Neuronal stem cell (in vitro differentiated cells): Measurements from ENCODE around the gene MAGEB16. TPM values are rescaled to one million over a fixed set of nuclear protein-coding genes. Genes with fewer than 3 reads are reported as not detected.

Experiments used
- DNase-seq: peaks from one replicate; pipeline ENCODE4 v3.0.0-alpha.2; 2013; ENCODE audit warnings: low spot score
- H2AFZ ChIP-seq: one replicate; pipeline ENCODE4 v1.6.1; 2013; ENCODE audit warnings: mild to moderate bottlenecking, low read length, inconsistent platforms
- H2AK5ac ChIP-seq: 2 replicates; pipeline ENCODE4 v1.6.1; 2013; ENCODE audit warnings: low read depth, mild to moderate bottlenecking, inconsistent platforms, low read length, moderate library complexity, mixed read lengths
- H2BK120ac ChIP-seq: 2 replicates; pipeline ENCODE4 v1.6.1; 2013; ENCODE audit warnings: low read depth, mild to moderate bottlenecking, inconsistent platforms, low read length, moderate library complexity, mixed read lengths
- H2BK12ac ChIP-seq: one replicate; pipeline ENCODE4 v1.6.1; 2013; ENCODE audit warnings: low read length, inconsistent platforms
- H2BK15ac ChIP-seq: 2 replicates; pipeline ENCODE4 v1.6.1; 2013; ENCODE audit warnings: mild to moderate bottlenecking, low read length, inconsistent platforms, mixed read lengths
- H2BK5ac ChIP-seq: one replicate; pipeline ENCODE4 v1.6.1; 2013; ENCODE audit warnings: inconsistent platforms, mild to moderate bottlenecking, low read length, moderate library complexity
- H3K14ac ChIP-seq: one replicate; pipeline ENCODE4 v1.6.1; 2013; ENCODE audit warnings: low read length, inconsistent platforms
- H3K18ac ChIP-seq: 2 replicates; pipeline ENCODE4 v1.6.1; 2013; ENCODE audit warnings: low read length, inconsistent platforms
- H3K23ac ChIP-seq: 2 replicates; pipeline ENCODE4 v1.6.1; 2013; ENCODE audit warnings: low read depth, mild to moderate bottlenecking, mixed read lengths, low read length, inconsistent platforms; ENCODE audit not compliant: poor library complexity
- H3K27ac ChIP-seq: replicated peaks from 3 replicates; pipeline ENCODE4 v1.5.1; 2013; ENCODE audit warnings: low read length, inconsistent platforms
- H3K27me3 ChIP-seq, 3 experiments: 2 replicates each; pipeline ENCODE4 v1.6.1; 2013; ENCODE audit warnings: low read length in 3 of 3, mild to moderate bottlenecking in 2 of 3, inconsistent platforms in 1 of 3, low read depth in 1 of 3, mixed read lengths in 1 of 3, moderate library complexity in 1 of 3; ENCODE audit not compliant: control insufficient read depth in 3 of 3, insufficient read depth in 3 of 3
- H3K36me3 ChIP-seq, 2 donors: replicated peaks in 1 of 2; 2 replicates each; pipeline ENCODE4 v1.6.1; 2013; ENCODE audit warnings: low read length in 2 of 2; ENCODE audit not compliant: control insufficient read depth in 2 of 2, insufficient read depth in 2 of 2
- H3K4ac ChIP-seq: 2 replicates; pipeline ENCODE4 v1.6.1; 2013; ENCODE audit warnings: inconsistent platforms, mild to moderate bottlenecking, low read length, moderate library complexity
- H3K4me1 ChIP-seq, 2 donors: 1 replicate in 1 of 2; 2 replicates in 1 of 2; pipeline ENCODE4 v1.6.1; 2013; ENCODE audit warnings: low read length in 2 of 2, low read depth in 1 of 2; ENCODE audit not compliant: control insufficient read depth in 2 of 2, insufficient read depth in 1 of 2
- H3K4me2 ChIP-seq: one replicate; pipeline ENCODE4 v1.6.1; 2013; ENCODE audit warnings: mild to moderate bottlenecking, low read length, inconsistent platforms; ENCODE audit not compliant: insufficient read depth, poor library complexity, severe bottlenecking
- H3K4me3 ChIP-seq, 2 donors: 2 replicates each; pipeline ENCODE4 v1.5.1; 2013; ENCODE audit warnings: low read length in 2 of 2, mild to moderate bottlenecking in 2 of 2, inconsistent platforms in 1 of 2, moderate library complexity in 1 of 2
- H3K79me1 ChIP-seq: one replicate; pipeline ENCODE4 v1.6.1; 2013; ENCODE audit warnings: low read depth, mild to moderate bottlenecking, inconsistent platforms, low read length, moderate library complexity
- H3K9ac ChIP-seq: one replicate; pipeline ENCODE4 v1.6.1; 2013; ENCODE audit warnings: mild to moderate bottlenecking, low read depth, low read length, inconsistent platforms; ENCODE audit not compliant: poor library complexity
- H3K9me3 ChIP-seq, 2 donors: replicated peaks in 1 of 2; 2 replicates each; pipeline versions ENCODE3 to v1.6.1; 2013; ENCODE audit warnings: low read length in 2 of 2, mild to moderate bottlenecking in 2 of 2, inconsistent platforms in 1 of 2, low read depth in 1 of 2, mixed read lengths in 1 of 2, moderate library complexity in 1 of 2; ENCODE audit not compliant: control insufficient read depth in 2 of 2, insufficient read depth in 1 of 2
- H4K8ac ChIP-seq: one replicate; pipeline ENCODE4 v1.6.1; 2013; ENCODE audit warnings: low read depth, mild to moderate bottlenecking, inconsistent platforms, low read length, moderate library complexity
- H4K91ac ChIP-seq: one replicate; pipeline ENCODE4 v1.6.1; 2013; ENCODE audit warnings: low read length, low read depth, mild to moderate bottlenecking, inconsistent platforms; ENCODE audit not compliant: poor library complexity
- whole genome bisulfite sequencing, 2 donors: extraction: QIAGEN DNeasy Blood & Tissue Kit; methylation state at CpG; one replicate each; pipeline ENCODE4 v1.1.7; 2013; ENCODE audit warnings: missing lambda C conversion rate in 2 of 2, mixed read lengths in 1 of 2; ENCODE audit not compliant: insufficient read length in 2 of 2, insufficient replicate concordance in 1 of 2; ENCODE audit errors: extremely low coverage in 2 of 2; 5-methylcytosine and 5-hydroxymethylcytosine counted together
- polyA plus RNA-seq, 2 experiments: library from polyadenylated mRNA; stranded (reverse); fragments of 200-250 nt; gene quantifications; one replicate each; pipeline ENCODE4 v1.2.3, GENCODE V29; 2013

Gene MAGEB16
- polyA plus RNA-seq (2013, experiment 1 of 2), result not detected
- polyA plus RNA-seq (2013, experiment 2 of 2), result not detected

DNA sequence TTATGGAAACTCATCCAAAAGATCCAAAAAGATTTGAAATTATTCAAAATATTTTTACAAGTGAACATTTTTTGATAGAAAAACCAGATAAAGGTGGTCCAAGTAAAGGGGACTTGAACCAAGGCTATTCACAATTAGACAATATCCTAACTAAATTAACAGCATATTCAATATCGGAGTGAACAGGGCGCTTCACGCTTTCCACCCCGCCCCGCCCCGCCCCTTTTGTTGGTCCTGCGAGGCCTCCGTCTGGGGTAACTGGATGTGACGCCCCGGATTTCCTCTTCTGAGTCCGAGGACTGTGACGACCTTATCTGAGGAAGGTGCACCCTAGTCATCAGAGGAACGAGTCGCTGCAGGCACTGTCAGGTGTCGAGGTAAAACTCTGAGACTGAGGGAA lies at the start of gene MAGEB16:
Gene MAGEB16 (plus strand): TSS at position 301 of the 400 bp plus-strand sequence. CDS start 3,855 bp downstream, outside the sequence.
- no peak within 1 kb of the TSS for H3K27ac ChIP-seq
- H2BK5ac ChIP-seq, result no peak within 1 kb of the TSS
- no peak within 1 kb of the TSS for H3K4ac ChIP-seq
- H3K14ac ChIP-seq, result no peak within 1 kb of the TSS
- no peak within 1 kb of the TSS for H4K91ac ChIP-seq
- no peak within 1 kb of the TSS for H2BK120ac ChIP-seq
- no peak within 1 kb of the TSS for H2AFZ ChIP-seq
- H3K9me3 ChIP-seq, result no peaks in the 10 kb centered on the region
- no peak within 1 kb of the TSS for H3K4me3 ChIP-seq
- no peak within 1 kb of the TSS for H3K9ac ChIP-seq
- WGBS, 2 donors, result no CpG with 5 or more reads among the region's 15 CpGs
- H4K8ac ChIP-seq, result no peak within 1 kb of the TSS
- H2AK5ac ChIP-seq, result no peak within 1 kb of the TSS
- no peak within 1 kb of the TSS for H3K18ac ChIP-seq
- no peaks in the 10 kb centered on the region for H3K79me1 ChIP-seq
- no peak within 1 kb of the TSS for H2BK15ac ChIP-seq
- no peaks in the 10 kb centered on the region for H3K36me3 ChIP-seq
- no peaks in the 10 kb centered on the region for H3K4me1 ChIP-seq
- H2BK12ac ChIP-seq, result no peak within 1 kb of the TSS
- H3K27me3 ChIP-seq, result no peaks in the 10 kb centered on the region
- no peak within 1 kb of the TSS for H3K23ac ChIP-seq
- no peak within 1 kb of the TSS for H3K4me2 ChIP-seq
- no peak for DNase-seq

DNA sequence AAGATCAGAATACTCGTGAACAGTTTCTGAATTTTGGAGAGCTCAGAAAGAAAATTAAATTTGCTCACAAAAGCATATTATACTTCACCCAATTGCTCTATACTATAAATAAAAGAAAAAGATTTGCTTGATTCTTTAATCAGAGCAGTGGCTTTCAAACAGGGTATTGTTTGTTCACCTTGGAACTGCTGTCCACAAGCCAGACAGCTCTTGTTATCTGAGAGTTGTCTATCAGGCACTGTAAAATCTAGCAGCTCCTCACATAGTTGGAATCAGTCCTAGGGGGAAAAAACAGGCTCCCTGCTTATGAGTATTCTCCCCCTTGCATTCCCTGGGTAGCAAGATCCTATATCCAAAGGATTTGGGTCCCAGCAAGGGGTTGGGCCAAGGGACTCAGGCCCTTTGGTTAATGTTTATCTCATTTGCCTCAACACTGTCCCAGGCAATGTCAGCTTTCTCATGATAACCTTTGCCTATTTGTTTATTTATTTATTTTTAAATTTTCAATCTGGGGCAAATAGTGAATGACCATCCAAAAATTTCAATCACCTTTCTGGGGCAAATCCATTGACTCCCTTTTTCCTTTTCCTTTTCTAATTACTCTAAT lies 24.1 kb upstream of the MAGEB16 start:
- H2BK120ac ChIP-seq, result no peak overlapping the region
- H2BK12ac ChIP-seq, result no peak overlapping the region
- no peak overlapping the region for H4K91ac ChIP-seq
- no peak overlapping the region for H3K27ac ChIP-seq
- H2AFZ ChIP-seq, result no peak overlapping the region
- H2AK5ac ChIP-seq, result no peak overlapping the region
- no peak overlapping the region for H2BK15ac ChIP-seq
- no peak overlapping the region for H3K4ac ChIP-seq
- no peak for DNase-seq
- no peak overlapping the region for H3K14ac ChIP-seq
- H3K4me1 ChIP-seq, result no peaks in the 10 kb centered on the region
- no peak overlapping the region for H4K8ac ChIP-seq
- H3K9ac ChIP-seq, result no peak overlapping the region
- H3K4me2 ChIP-seq, result no peak overlapping the region
- no peak overlapping the region for H3K4me3 ChIP-seq
- no peaks in the 10 kb centered on the region for H3K79me1 ChIP-seq
- H3K36me3 ChIP-seq, result no peaks in the 10 kb centered on the region
- H3K18ac ChIP-seq, result no peak overlapping the region
- no peaks in the 10 kb centered on the region for H3K9me3 ChIP-seq
- no peak overlapping the region for H2BK5ac ChIP-seq
- no CpG with 5 or more reads among the region's 1 CpG for WGBS, 2 donors
- no peak overlapping the region for H3K23ac ChIP-seq
- no peaks in the 10 kb centered on the region for H3K27me3 ChIP-seq

GRCh38 chrX:35785075-35785474 lies 13.1 kb upstream of the MAGEB16 start:
- H3K23ac ChIP-seq, result no peak overlapping the region
- no peak overlapping the region for H2BK15ac ChIP-seq
- no peak overlapping the region for H2BK5ac ChIP-seq
- H3K9ac ChIP-seq, result no peak overlapping the region
- H3K4ac ChIP-seq, result no peak overlapping the region
- H3K36me3 ChIP-seq, result no peaks in the 10 kb centered on the region
- H3K79me1 ChIP-seq, result no peaks in the 10 kb centered on the region
- no peaks in the 10 kb centered on the region for H3K27me3 ChIP-seq
- H2AFZ ChIP-seq, result no peak overlapping the region
- no peak overlapping the region for H3K4me3 ChIP-seq
- H3K9me3 ChIP-seq, result no peaks in the 10 kb centered on the region
- no peak overlapping the region for H3K14ac ChIP-seq
- H2AK5ac ChIP-seq, result no peak overlapping the region
- no peak for DNase-seq
- no peak overlapping the region for H2BK120ac ChIP-seq
- no peak overlapping the region for H3K27ac ChIP-seq
- WGBS, 2 donors, result no CpG with 5 or more reads among the region's 6 CpGs
- no peak overlapping the region for H3K4me2 ChIP-seq
- H4K8ac ChIP-seq, result no peak overlapping the region
- H4K91ac ChIP-seq, result no peak overlapping the region
- no peak overlapping the region for H3K18ac ChIP-seq
- no peak overlapping the region for H2BK12ac ChIP-seq
- H3K4me1 ChIP-seq, result no peaks in the 10 kb centered on the region

DNA sequence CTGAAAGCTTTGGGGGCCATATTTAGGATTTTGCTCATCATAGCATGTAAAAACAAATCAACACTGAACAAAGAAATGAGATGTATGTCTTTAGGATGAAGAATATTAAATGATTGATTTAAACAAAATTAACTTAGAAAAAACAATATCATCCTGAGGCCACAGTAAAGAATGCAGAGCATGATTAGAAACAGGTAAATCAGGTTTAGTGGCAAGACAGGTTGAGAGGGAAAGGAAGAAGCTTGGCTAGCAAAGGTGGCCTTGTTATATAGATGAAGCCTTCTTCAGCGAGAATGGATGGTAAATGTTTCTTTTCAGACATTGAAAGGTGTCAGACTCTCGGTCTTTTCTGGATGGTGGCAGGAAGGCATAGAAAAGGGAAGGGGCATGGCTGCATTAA lies 11.9 kb upstream of the MAGEB16 start:
- no peak overlapping the region for H2BK120ac ChIP-seq
- no peak overlapping the region for H2BK15ac ChIP-seq
- no peak overlapping the region for H3K14ac ChIP-seq
- H3K9ac ChIP-seq, result no peak overlapping the region
- no peak overlapping the region for H2AK5ac ChIP-seq
- no peaks in the 10 kb centered on the region for H3K36me3 ChIP-seq
- H2BK12ac ChIP-seq, result no peak overlapping the region
- H3K18ac ChIP-seq, result no peak overlapping the region
- H3K23ac ChIP-seq, result no peak overlapping the region
- no peak overlapping the region for H2AFZ ChIP-seq
- H3K9me3 ChIP-seq, result no peaks in the 10 kb centered on the region
- H4K8ac ChIP-seq, result no peak overlapping the region
- H3K27ac ChIP-seq, result no peak overlapping the region
- no CpG with 5 or more reads among the region's 2 CpGs for WGBS, 2 donors
- no peak overlapping the region for H2BK5ac ChIP-seq
- H3K4me1 ChIP-seq, result no peaks in the 10 kb centered on the region
- H3K4ac ChIP-seq, result no peak overlapping the region
- H3K79me1 ChIP-seq, result no peaks in the 10 kb centered on the region
- no peaks in the 10 kb centered on the region for H3K27me3 ChIP-seq
- H4K91ac ChIP-seq, result no peak overlapping the region
- H3K4me3 ChIP-seq, result no peak overlapping the region
- no peak overlapping the region for H3K4me2 ChIP-seq
- DNase-seq, result no peak
